IPS-20b (cell line): ENCODE results near the gene PORCN.
"Not testable (repeated sequence)": the region's sequence is repeated elsewhere in the genome, so short reads cannot be mapped to it uniquely, and the experiment has no call there.

Source experiments
- H3K27ac ChIP-seq: one replicate; pipeline ENCODE4 v1.5.1; 2013; ENCODE audit warnings: low read length
- H3K27me3 ChIP-seq: 2 replicates; pipeline ENCODE4 v1.6.1; 2013; ENCODE audit warnings: mild to moderate bottlenecking, low read length, inconsistent platforms; ENCODE audit not compliant: insufficient read depth
- H3K36me3 ChIP-seq: 2 replicates; pipeline ENCODE4 v1.6.1; 2013; ENCODE audit warnings: low read depth, mild to moderate bottlenecking, inconsistent platforms, low read length, moderate library complexity; ENCODE audit not compliant: insufficient read depth
- H3K4me1 ChIP-seq: 2 replicates; pipeline ENCODE4 v1.6.1; 2013; ENCODE audit warnings: mild to moderate bottlenecking, control low read depth, inconsistent platforms, low read length, moderate library complexity; ENCODE audit not compliant: insufficient read depth
- H3K4me3 ChIP-seq: 2 replicates; pipeline ENCODE4 v1.5.1; 2013; ENCODE audit warnings: mild to moderate bottlenecking, low read length, inconsistent platforms
- H3K9ac ChIP-seq: 2 replicates; pipeline ENCODE4 v1.6.1; 2013; ENCODE audit warnings: low read depth, mild to moderate bottlenecking, inconsistent platforms, low read length, moderate library complexity
- H3K9me3 ChIP-seq: 2 replicates; pipeline ENCODE4 v1.6.1; 2013; ENCODE audit warnings: mild to moderate bottlenecking, low read depth, low read length, inconsistent platforms; ENCODE audit not compliant: insufficient read depth

The PORCN gene

GRCh38 chrX:48514126-48514806 is 5.5 kb downstream of the PORCN start:
- Histone ChIP-seq H3K4me3 (no peak overlapping the region), H3K36me3 (no peaks in the 10 kb centered on the region), H3K27ac (no peak overlapping the region), H3K9me3 (no peaks in the 10 kb centered on the region), H3K9ac (no peak overlapping the region), H3K4me1 (no peaks in the 10 kb centered on the region), H3K27me3 (no peaks in the 10 kb centered on the region)

- Histone ChIP-seq H3K4me3 (no peak overlapping the region), H3K27me3 (no peaks in the 10 kb centered on the region), H3K9me3 (no peaks in the 10 kb centered on the region), H3K4me1 (no peaks in the 10 kb centered on the region), H3K36me3 (no peaks in the 10 kb centered on the region), H3K27ac (no peak overlapping the region), H3K9ac (no peak overlapping the region)
Observed at GRCh38 chrX:48514868-48515460, 6.2 kb downstream of the PORCN start.

GRCh38 chrX:48515842-48516241 is 7.0 kb downstream of the PORCN start:
- H3K9ac ChIP-seq: no peak overlapping the region
- no peak overlapping the region for H3K4me3 ChIP-seq
- H3K4me1 ChIP-seq: no peaks in the 10 kb centered on the region
- H3K9me3 ChIP-seq: no peaks in the 10 kb centered on the region
- H3K36me3 ChIP-seq: no peaks in the 10 kb centered on the region
- H3K27ac ChIP-seq: no peak overlapping the region
- H3K27me3 ChIP-seq: no peaks in the 10 kb centered on the region

- H3K9me3 ChIP-seq: no peaks in the 10 kb centered on the region
- no peaks in the 10 kb centered on the region for H3K36me3 ChIP-seq
- no peak overlapping the region for H3K27ac ChIP-seq
- no peaks in the 10 kb centered on the region for H3K4me1 ChIP-seq
- H3K27me3 ChIP-seq: no peaks in the 10 kb centered on the region
- no peak overlapping the region for H3K9ac ChIP-seq
- H3K4me3 ChIP-seq: no peak overlapping the region
Observed at GRCh38 chrX:48516285-48516684, 7.5 kb downstream of the PORCN start.

GRCh38 chrX:48516987-48517386 is 8.2 kb downstream of the PORCN start:
- Histone ChIP-seq H3K9ac (no peak overlapping the region), H3K4me1 (no peaks in the 10 kb centered on the region), H3K27ac (no peak overlapping the region), H3K36me3 (no peaks in the 10 kb centered on the region), H3K9me3 (no peaks in the 10 kb centered on the region), H3K4me3 (no peak overlapping the region), H3K27me3 (no peaks in the 10 kb centered on the region)

GRCh38 chrX:48519481-48519880 is 10.7 kb downstream of the PORCN start:
- H3K9ac ChIP-seq, H3K9me3 ChIP-seq, H3K4me1 ChIP-seq, H3K4me3 ChIP-seq, H3K27ac ChIP-seq, H3K36me3 ChIP-seq, H3K27me3 ChIP-seq: not testable (repeated sequence)

- Histone ChIP-seq H3K27me3 (no peaks in the 10 kb centered on the region), H3K9ac (no peak overlapping the region; the same call in 1 of the 2 replicates), H3K36me3 (peaks cover 13% of the 10 kb centered on the region; the same call in 1 of the 2 replicates), H3K9me3 (no peaks in the 10 kb centered on the region), H3K4me3 (no peak overlapping the region), H3K27ac (no peak overlapping the region), H3K4me1 (no peaks in the 10 kb centered on the region)
Observed at GRCh38 chrX:48520455-48520854, 11.7 kb downstream of the PORCN start.

GRCh38 chrX:48520976-48521352 is 12.2 kb downstream of the PORCN start:
- peak overlapping the region; percentile 93 for H3K27ac ChIP-seq
- H3K9ac ChIP-seq: peak overlapping the region; percentile 94; the same call in 1 of the 2 replicates
- H3K4me1 ChIP-seq: no peaks in the 10 kb centered on the region
- no peaks in the 10 kb centered on the region for H3K27me3 ChIP-seq
- H3K4me3 ChIP-seq: peak overlapping the region; percentile 97
- H3K9me3 ChIP-seq: no peaks in the 10 kb centered on the region
- H3K36me3 ChIP-seq: peaks cover 16% of the 10 kb centered on the region; the same call in 1 of the 2 replicates

- Histone ChIP-seq H3K4me3 (peak within 1 kb of the TSS; percentile 97), H3K4me1 (no peaks in the 10 kb centered on the region), H3K27ac (peak within 1 kb of the TSS; percentile 93), H3K9me3 (no peaks in the 10 kb centered on the region), H3K36me3 (peaks cover 23% of the 10 kb centered on the region; the same call in 1 of the 2 replicates), H3K9ac (peak within 1 kb of the TSS; percentile 94), H3K27me3 (no peaks in the 10 kb centered on the region)
Observed at GRCh38 chrX:48521353-48522243, 12.8 kb downstream of the PORCN start, which contains the start of gene EBP. Gene EBP (plus strand): TSS chrX:48521808. CDS start chrX:48523772, 1,964 bp downstream.

- Histone ChIP-seq H3K36me3 (peaks cover 30% of the 10 kb centered on the region; the same call in 1 of the 2 replicates), H3K27me3 (no peaks in the 10 kb centered on the region), H3K4me3 (peak overlapping the region; percentile 97), H3K9ac (peak overlapping the region; percentile 94), H3K4me1 (no peaks in the 10 kb centered on the region), H3K27ac (peak overlapping the region; percentile 39), H3K9me3 (no peaks in the 10 kb centered on the region)
Observed at GRCh38 chrX:48522291-48522690, 13.5 kb downstream of the PORCN start.

GRCh38 chrX:48523682-48524081 is 14.9 kb downstream of the PORCN start:
- Histone ChIP-seq H3K27ac (no peak overlapping the region), H3K27me3 (no peaks in the 10 kb centered on the region), H3K9ac (no peak overlapping the region), H3K9me3 (no peaks in the 10 kb centered on the region), H3K4me3 (no peak overlapping the region), H3K4me1 (no peaks in the 10 kb centered on the region), H3K36me3 (peaks cover 44% of the 10 kb centered on the region)
